Epithelial cell of umbilical artery (primary cell): ENCODE measurements around the gene CCL1. TPM values are rescaled to one million over a fixed set of nuclear protein-coding genes. Genes with fewer than 3 reads are reported as not detected.

Source experiments
- total RNA-seq: library from RNA; depleted of rRNA; stranded (reverse); fragments of >200 nt; gene quantifications from 2 replicates; pipeline ENCODE4 v1.2.3, GENCODE V29; 2014

CCL1 gene, protein sequence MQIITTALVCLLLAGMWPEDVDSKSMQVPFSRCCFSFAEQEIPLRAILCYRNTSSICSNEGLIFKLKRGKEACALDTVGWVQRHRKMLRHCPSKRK
- 1.5 TPM in 1 of 2 replicates, not detected in the other for total RNA-seq

DNA sequence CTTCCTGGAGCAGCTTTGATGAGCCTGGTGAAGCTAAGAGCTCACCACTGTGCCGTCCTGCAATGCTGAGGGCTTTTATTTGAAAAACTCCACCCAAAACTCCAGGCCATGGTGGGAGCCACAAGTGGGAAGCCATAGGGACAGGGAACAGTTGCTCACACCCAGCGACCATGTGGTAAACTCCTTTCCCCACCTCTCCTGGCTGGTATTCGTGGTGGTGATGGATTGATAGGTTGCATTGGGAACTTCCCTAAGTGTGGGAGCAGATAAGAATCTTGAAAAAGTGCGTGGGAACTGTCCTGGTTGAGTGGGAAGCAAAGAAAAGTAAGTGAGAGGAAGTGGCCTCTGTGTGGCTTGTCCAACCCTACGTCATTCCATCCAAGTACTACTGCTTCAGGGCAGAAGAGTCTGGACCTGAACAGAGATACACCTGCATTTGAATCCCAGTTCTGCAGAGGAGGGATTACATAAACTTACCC, at the start of gene CCL1:
Gene CCL1, minus strand, starts transcription at position 51 of the 479 bp plus-strand sequence. CDS start 72 bp downstream, outside the sequence.

DNA sequence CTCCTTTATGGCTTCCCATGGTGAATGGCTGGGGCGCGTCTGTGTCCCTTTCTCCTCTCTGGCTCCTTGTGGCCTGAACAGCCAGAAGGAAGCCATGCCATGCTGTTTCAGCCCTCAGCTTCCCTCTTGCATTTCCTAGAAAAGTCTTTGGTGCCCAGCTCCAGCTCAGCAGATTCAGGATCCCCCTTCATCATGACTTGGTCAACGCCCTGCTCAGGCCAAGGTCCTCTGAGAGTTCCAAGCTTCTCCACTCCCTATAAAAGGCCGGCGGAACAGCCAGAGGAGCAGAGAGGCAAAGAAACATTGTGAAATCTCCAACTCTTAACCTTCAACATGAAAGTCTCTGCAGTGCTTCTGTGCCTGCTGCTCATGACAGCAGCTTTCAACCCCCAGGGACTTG, 6.8 kb downstream of the CCL1 start, which contains the start of gene CCL13:
Gene CCL13, plus strand, starts transcription at position 287 of the 400 bp plus-strand sequence. Its CDS starts 47 bp downstream, at position 334.

DNA sequence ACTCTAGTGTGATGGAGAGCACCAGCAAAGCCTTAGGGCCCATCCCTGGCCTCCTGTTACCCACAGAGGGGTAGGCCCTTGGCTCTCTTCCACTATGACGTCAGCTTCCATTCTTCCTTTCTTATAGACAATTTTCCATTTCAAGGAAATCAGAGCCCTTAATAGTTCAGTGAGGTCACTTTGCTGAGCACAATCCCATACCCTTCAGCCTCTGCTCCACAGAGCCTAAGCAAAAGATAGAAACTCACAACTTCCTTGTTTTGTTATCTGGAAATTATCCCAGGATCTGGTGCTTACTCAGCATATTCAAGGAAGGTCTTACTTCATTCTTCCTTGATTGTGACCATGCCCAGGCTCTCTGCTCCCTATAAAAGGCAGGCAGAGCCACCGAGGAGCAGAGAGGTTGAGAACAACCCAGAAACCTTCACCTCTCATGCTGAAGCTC, 44.0 kb downstream of the CCL1 start, which contains the start of gene CCL8:
Gene CCL8, plus strand, starts transcription at position 397 of the 445 bp plus-strand sequence. CDS start 67 bp downstream, outside the sequence.

Other genes with a start within 250 kb of the CCL1 start
- gene CCL2, start 107.9 kb downstream of the CCL1 start, total RNA-seq: 47.4 and 405 TPM in 2 replicates
- gene CCL7, start 93.0 kb downstream of the CCL1 start, total RNA-seq: 1.3 and 4.4 TPM in 2 replicates
- not detected in 2 replicates for gene CCL11, start 77.5 kb downstream of the CCL1 start, total RNA-seq
- gene CCL8, start 43.8 kb downstream of the CCL1 start, total RNA-seq: not detected in 2 replicates
- gene CCL13, start 6.8 kb downstream of the CCL1 start, total RNA-seq: not detected in 2 replicates
- gene TMEM132E, start 216.3 kb upstream of the CCL1 start, total RNA-seq: under 0.01 TPM in 1 of 2 replicates, not detected in the other